ENCODE results near the gene NFASC.
A peak's percentile ranks its signal among the peaks of the same experiment; 100 is the strongest.

The NFASC gene

GRCh38 chr1:204889681-204890383 lies 19.2 kb downstream of the NFASC start:
- no peaks in the 10 kb centered on the region for H3K9me3 ChIP-seq (ENCODE audit: control insufficient read depth, insufficient read depth, low read depth, low read length)
- no peaks in the 10 kb centered on the region for H3K36me3 ChIP-seq (ENCODE audit: control insufficient read depth in 2 of 2, insufficient read depth in 1 of 2, low read length in 2 of 2)
- peaks cover 10% of the 10 kb centered on the region for H3K4me1 ChIP-seq (ENCODE audit: control insufficient read depth, insufficient read depth, low read length)
- H3K27ac ChIP-seq (ENCODE audit: extremely low read depth, low read depth, low read length): peak overlapping the region; percentile 20; the same call in 1 of the 2 replicates
- H3K4me3 ChIP-seq (ENCODE audit: low read depth, low read length): no peak overlapping the region
- CTCF ChIA-PET: interaction anchor here (0.7 to 2.2 kb wide), 5 partner anchors 36 to 172 kb away, joined by 3 to 13 read pairs (median 6); no protein-coding TSS in a partner anchor
- POLR2A ChIA-PET: no interaction called here
- TF ChIP-seq ZNF692 (tag by site-specific recombination; IDR thresholded peaks at IDR 0.05): peak; percentile 84
- TF ChIP-seq GLIS2 (tag by site-specific recombination; IDR thresholded peaks at IDR 0.05): 0 out of 2 replicates have a peak, but pooled peaks have one; percentile 19
- TF ChIP-seq ZBTB49 (tag by site-specific recombination; IDR thresholded peaks at IDR 0.05; ENCODE audit: low read depth): no peak
- TF ChIP-seq ZSCAN23 (tag by site-specific recombination; IDR thresholded peaks at IDR 0.05): no peak
- peak; percentile 91 for TF ChIP-seq ZBTB48 (tag by site-specific recombination; IDR thresholded peaks at IDR 0.05)
- TF ChIP-seq ZNF391 (tag by site-specific recombination; IDR thresholded peaks at IDR 0.05; ENCODE audit: borderline replicate concordance, low read depth): no peak
- TF ChIP-seq ZNF580 (tag by site-specific recombination; IDR thresholded peaks at IDR 0.05): 0 out of 2 replicates have a peak, but pooled peaks have one; percentile 36
- peak; percentile 89 for TF ChIP-seq PRDM6 (tag by site-specific recombination; IDR thresholded peaks at IDR 0.05)
- no peak for TF ChIP-seq ZNF621 (tag by site-specific recombination; IDR thresholded peaks at IDR 0.05)
- 0 out of 2 replicates have a peak, but pooled peaks have one; percentile 6 for TF ChIP-seq ZNF664 (tag by site-specific recombination; IDR thresholded peaks at IDR 0.05)
- peak; percentile 83 for TF ChIP-seq ZIC2 (tag by site-specific recombination; IDR thresholded peaks at IDR 0.05)
- TF ChIP-seq KLF17 (tag by site-specific recombination; IDR thresholded peaks at IDR 0.05): no peak
- no peak for TF ChIP-seq ZNF350 (tag by site-specific recombination; IDR thresholded peaks at IDR 0.05)
- TF ChIP-seq ZNF398 (tag by site-specific recombination; IDR thresholded peaks at IDR 0.05): peak; percentile 36; the same call in 1 of the 2 replicates
- TF ChIP-seq ZNF48 (tag by site-specific recombination; IDR thresholded peaks at IDR 0.05): no peak
- no peak for TF ChIP-seq PRDM2 (tag by site-specific recombination; IDR thresholded peaks at IDR 0.05; ENCODE audit: borderline replicate concordance)
- no peak for TF ChIP-seq ZNF112 (tag by site-specific recombination; IDR thresholded peaks at IDR 0.05)
- TF ChIP-seq ZNF133 (tag by site-specific recombination; IDR thresholded peaks at IDR 0.05): no peak
- peak; percentile 46; the same call in 1 of the 2 replicates for TF ChIP-seq ZNF561 (tag by site-specific recombination; IDR thresholded peaks at IDR 0.05; ENCODE audit: borderline replicate concordance)
- TF ChIP-seq ZNF335 (tag by site-specific recombination; conservative IDR thresholded peaks at IDR 0.05): peak; percentile 62
